ENCODE data around the gene STARD13. TPM values are rescaled to one million over a fixed set of nuclear protein-coding genes. Genes with fewer than 3 reads are reported as not detected.

STARD13 gene
- total and polyA plus RNA-seq, 2 donors (not counting 1 experiment from before 2014, with no cell fraction given), result 0.06 to 0.22 TPM

DNA sequence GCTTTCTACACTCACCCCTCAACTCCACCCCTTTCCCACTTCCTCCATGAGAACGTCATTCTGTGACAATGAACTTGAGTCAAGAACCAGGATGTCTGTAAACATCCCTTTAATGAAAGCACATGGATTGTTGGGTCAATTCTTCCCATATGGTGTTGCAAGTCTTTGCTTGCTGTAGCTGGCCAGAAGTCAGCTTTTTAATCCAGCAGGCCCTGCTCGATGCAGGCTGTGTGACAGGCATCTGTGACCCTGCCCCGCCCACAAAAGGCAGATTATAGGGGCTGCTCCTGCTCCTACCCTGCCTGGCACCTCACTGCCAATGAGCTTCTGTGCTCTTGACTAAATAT is 78.0 kb downstream of the STARD13 start:
- TF ChIP-seq, protein P1, sequence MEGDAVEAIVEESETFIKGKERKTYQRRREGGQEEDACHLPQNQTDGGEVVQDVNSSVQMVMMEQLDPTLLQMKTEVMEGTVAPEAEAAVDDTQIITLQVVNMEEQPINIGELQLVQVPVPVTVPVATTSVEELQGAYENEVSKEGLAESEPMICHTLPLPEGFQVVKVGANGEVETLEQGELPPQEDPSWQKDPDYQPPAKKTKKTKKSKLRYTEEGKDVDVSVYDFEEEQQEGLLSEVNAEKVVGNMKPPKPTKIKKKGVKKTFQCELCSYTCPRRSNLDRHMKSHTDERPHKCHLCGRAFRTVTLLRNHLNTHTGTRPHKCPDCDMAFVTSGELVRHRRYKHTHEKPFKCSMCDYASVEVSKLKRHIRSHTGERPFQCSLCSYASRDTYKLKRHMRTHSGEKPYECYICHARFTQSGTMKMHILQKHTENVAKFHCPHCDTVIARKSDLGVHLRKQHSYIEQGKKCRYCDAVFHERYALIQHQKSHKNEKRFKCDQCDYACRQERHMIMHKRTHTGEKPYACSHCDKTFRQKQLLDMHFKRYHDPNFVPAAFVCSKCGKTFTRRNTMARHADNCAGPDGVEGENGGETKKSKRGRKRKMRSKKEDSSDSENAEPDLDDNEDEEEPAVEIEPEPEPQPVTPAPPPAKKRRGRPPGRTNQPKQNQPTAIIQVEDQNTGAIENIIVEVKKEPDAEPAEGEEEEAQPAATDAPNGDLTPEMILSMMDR (IDR thresholded peaks at IDR 0.05), result no peak
- TF ChIP-seq EZH2 (IDR thresholded peaks at IDR 0.05; ENCODE audit: borderline replicate concordance, insufficient read depth, low read depth, low read length, poor library complexity, severe bottlenecking), result no peak
- Histone ChIP-seq H3K4me2 (replicated peaks; ENCODE audit: low read depth, low read length, poor library complexity, severe bottlenecking) (no peak overlapping the region), H3K27ac (ENCODE audit: low read length in 2 of 2) (no peak overlapping the region), H4K20me1 (ENCODE audit: control insufficient read depth, insufficient read depth, low read length, poor library complexity, severe bottlenecking) (no peaks in the 10 kb centered on the region), H2AFZ (ENCODE audit: insufficient read depth, low read depth, low read length, poor library complexity, severe bottlenecking) (no peak overlapping the region), H3K27me3 (replicated peaks in 1 of 4; ENCODE audit: control extremely low read depth in 1 of 4, control insufficient read depth in 3 of 4, insufficient read depth in 4 of 4, low read length in 3 of 4) (peaks cover 0 to 3% (median 0%) of the 10 kb centered on the region in 4 experiments), H3K4me3 (ENCODE audit: control extremely low read depth in 1 of 5, extremely low read depth in 1 of 5, insufficient read depth in 1 of 5, low read depth in 2 of 5, low read length in 4 of 5) (no peak overlapping the region), H3K9ac (ENCODE audit: low read length) (no peak overlapping the region), H3K9me3 (ENCODE audit: control extremely low read depth in 1 of 3, control insufficient read depth in 2 of 3, insufficient read depth in 1 of 3, low read length in 2 of 3) (no peaks in the 10 kb centered on the region), H3K79me2 (ENCODE audit: control insufficient read depth, insufficient read depth, low read length) (no peaks in the 10 kb centered on the region), H3K36me3 (replicated peaks in 1 of 2; ENCODE audit: control extremely low read depth in 1 of 2, control insufficient read depth in 1 of 2, extremely low read depth in 1 of 2, insufficient read depth in 2 of 2, low read length in 1 of 2) (no peaks in the 10 kb centered on the region), H3K4me1 (ENCODE audit: control insufficient read depth in 2 of 2, insufficient read depth in 2 of 2, low read length in 2 of 2) (peaks cover 4 to 8% of the 10 kb centered on the region in 2 donors)
- DNase-seq, result no peak
- peaks cover 12% of the 10 kb centered on the region for H3K4me1 Mint-ChIP-seq
- H3K27me3 Mint-ChIP-seq, result peaks cover 13% of the 10 kb centered on the region
- intact Hi-C loops (cut with micrococcal nuclease), result no loop called here
- POLR2A ChIA-PET, result no interaction called here
- no peak overlapping the region for H3K4me3 Mint-ChIP-seq
- no peaks in the 10 kb centered on the region for H3K9me3 Mint-ChIP-seq (ENCODE audit: insufficient read depth)
- no peak overlapping the region for H3K27ac Mint-ChIP-seq
- CTCF ChIA-PET, result no interaction called here
- 46% methylated on average over 3 of the region's 3 CpGs for WGBS (ENCODE audit: insufficient coverage)
- ATAC-seq (ENCODE audit: low read depth), result no peak

DNA sequence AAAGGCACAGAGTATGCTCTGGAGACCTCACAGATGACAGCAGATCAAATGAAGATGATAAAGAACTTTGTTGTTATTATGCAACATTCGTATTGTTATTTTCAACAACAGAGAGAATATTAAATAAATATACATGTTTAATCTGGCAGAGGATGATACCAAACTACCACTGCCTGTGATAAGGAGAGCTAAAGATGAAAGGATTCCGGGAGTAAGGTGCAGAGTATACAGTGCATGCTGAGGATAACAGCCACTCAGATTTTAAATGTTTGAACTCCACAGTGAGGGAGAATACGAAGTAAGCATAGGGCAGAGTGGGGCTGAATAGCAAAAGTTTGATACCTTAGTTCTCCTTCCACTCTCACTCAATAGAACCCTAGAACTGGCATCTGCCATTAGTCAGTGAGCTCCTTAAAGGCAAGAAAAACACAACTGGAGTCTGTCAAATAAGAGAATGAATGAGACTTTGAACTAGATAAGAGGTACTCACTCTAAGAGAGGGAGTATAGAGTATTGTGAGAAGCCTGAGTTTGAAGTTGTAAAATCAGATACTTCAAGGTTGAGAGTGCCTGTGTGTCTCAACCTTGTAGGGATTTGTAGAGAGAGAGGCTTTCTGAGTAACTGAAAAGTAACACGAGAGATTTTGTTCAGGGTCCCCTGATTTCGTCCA is 78.5 kb downstream of the STARD13 start:
- TF ChIP-seq, protein P1 (IDR thresholded peaks at IDR 0.05), result no peak
- TF ChIP-seq EZH2 (IDR thresholded peaks at IDR 0.05; ENCODE audit: borderline replicate concordance, insufficient read depth, low read depth, low read length, poor library complexity, severe bottlenecking), result no peak
- peaks cover 17% of the 10 kb centered on the region for H3K27me3 Mint-ChIP-seq
- ChIA-PET POLR2A (no interaction called here), CTCF (no interaction called here)
- no peak overlapping the region for H3K9ac ChIP-seq (ENCODE audit: low read length)
- no peaks in the 10 kb centered on the region for H4K20me1 ChIP-seq (ENCODE audit: control insufficient read depth, insufficient read depth, low read length, poor library complexity, severe bottlenecking)
- no peak for ATAC-seq (ENCODE audit: low read depth)
- DNase-seq, result no peak
- no peak overlapping the region for H3K27ac ChIP-seq (ENCODE audit: low read length in 2 of 2)
- H2AFZ ChIP-seq (ENCODE audit: insufficient read depth, low read depth, low read length, poor library complexity, severe bottlenecking), result no peak overlapping the region
- no peaks in the 10 kb centered on the region for H3K9me3 Mint-ChIP-seq (ENCODE audit: insufficient read depth)
- no peak overlapping the region for H3K4me3 Mint-ChIP-seq
- no peaks in the 10 kb centered on the region for H3K36me3 ChIP-seq (replicated peaks in 1 of 2; ENCODE audit: control extremely low read depth in 1 of 2, control insufficient read depth in 1 of 2, extremely low read depth in 1 of 2, insufficient read depth in 2 of 2, low read length in 1 of 2)
- no peaks in the 10 kb centered on the region for H3K9me3 ChIP-seq (ENCODE audit: control extremely low read depth in 1 of 3, control insufficient read depth in 2 of 3, insufficient read depth in 1 of 3, low read length in 2 of 3)
- H3K27ac Mint-ChIP-seq, result no peak overlapping the region
- H3K4me1 Mint-ChIP-seq, result peaks cover 17% of the 10 kb centered on the region
- no peak overlapping the region for H3K4me3 ChIP-seq (ENCODE audit: control extremely low read depth in 1 of 5, extremely low read depth in 1 of 5, insufficient read depth in 1 of 5, low read depth in 2 of 5, low read length in 4 of 5)
- H3K27me3 ChIP-seq (replicated peaks in 1 of 4; ENCODE audit: control extremely low read depth in 1 of 4, control insufficient read depth in 3 of 4, insufficient read depth in 4 of 4, low read length in 3 of 4), result peaks cover 0 to 3% (median 0%) of the 10 kb centered on the region in 4 experiments
- H3K79me2 ChIP-seq (ENCODE audit: control insufficient read depth, insufficient read depth, low read length), result no peaks in the 10 kb centered on the region
- H3K4me1 ChIP-seq (ENCODE audit: control insufficient read depth in 2 of 2, insufficient read depth in 2 of 2, low read length in 2 of 2), result peaks cover 8 to 11% of the 10 kb centered on the region in 2 donors
- H3K4me2 ChIP-seq (replicated peaks; ENCODE audit: low read depth, low read length, poor library complexity, severe bottlenecking), result no peak overlapping the region
- intact Hi-C loops (cut with micrococcal nuclease), result no loop called here
- WGBS (ENCODE audit: insufficient coverage), result 100% methylated on average over 1 of the region's 5 CpGs

All from B cell (primary cell).